Left kidney (tissue), 2 donors: ENCODE data around the gene PSMA8. TPM values are rescaled to one million over a fixed set of nuclear protein-coding genes. Genes with fewer than 3 reads are reported as not detected.
"Not testable (repeated sequence)": the region's sequence is repeated elsewhere in the genome, so short reads cannot be mapped to it uniquely, and the experiment has no call there.

Source experiments
- DNase-seq: peaks from one replicate; pipeline ENCODE4 v3.0.0-alpha.2; 2013
- polyA plus RNA-seq: library from polyadenylated mRNA; unstranded; fragments of 120-200 nt; gene quantifications from one replicate; pipeline ENCODE4 v1.2.1, GENCODE V29; 2013; ENCODE audit not compliant: insufficient read length

PSMA8 gene
- polyA plus RNA-seq, 1 donor = not detected

DNA sequence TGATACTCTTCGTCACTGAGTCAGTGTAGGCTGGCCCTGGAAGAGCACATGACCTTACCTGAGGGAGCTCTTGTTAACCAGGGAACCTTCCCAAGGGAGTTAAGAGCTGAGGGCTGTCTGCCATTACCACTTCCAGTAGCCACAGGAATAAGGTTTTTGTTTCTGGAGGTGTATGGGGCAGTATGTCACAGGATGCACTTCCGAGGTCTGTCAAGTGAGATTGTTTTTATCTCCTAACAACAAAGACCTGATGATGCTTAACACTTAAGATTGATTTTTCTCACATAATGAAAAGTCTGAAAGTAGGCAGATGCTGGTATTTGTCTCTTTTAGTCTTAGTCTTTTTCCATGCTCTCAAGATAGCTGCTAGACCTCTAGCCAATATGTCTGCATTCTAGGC lies 41.8 kb downstream of the PSMA8 start:
- DNase-seq = no peak

DNA sequence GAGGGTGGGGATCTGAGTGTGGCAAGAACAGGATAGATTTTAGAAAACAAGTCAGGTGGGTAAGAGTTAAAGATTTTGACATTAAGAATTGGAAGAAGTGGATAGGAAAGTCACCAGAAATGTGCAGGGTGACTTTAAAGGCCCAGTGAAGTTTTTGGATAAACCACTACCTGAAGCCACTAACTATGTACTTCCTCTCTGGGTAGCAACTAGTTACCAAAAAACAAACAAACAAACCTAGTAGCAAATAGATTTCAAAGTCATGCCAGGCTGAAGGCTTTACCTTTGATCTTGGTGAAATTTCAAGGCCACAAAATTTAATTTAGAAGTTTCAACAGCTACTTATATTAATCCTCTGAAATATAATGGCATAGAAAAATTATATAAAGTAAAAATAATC lies 42.5 kb downstream of the PSMA8 start:
- DNase-seq = no peak

DNA sequence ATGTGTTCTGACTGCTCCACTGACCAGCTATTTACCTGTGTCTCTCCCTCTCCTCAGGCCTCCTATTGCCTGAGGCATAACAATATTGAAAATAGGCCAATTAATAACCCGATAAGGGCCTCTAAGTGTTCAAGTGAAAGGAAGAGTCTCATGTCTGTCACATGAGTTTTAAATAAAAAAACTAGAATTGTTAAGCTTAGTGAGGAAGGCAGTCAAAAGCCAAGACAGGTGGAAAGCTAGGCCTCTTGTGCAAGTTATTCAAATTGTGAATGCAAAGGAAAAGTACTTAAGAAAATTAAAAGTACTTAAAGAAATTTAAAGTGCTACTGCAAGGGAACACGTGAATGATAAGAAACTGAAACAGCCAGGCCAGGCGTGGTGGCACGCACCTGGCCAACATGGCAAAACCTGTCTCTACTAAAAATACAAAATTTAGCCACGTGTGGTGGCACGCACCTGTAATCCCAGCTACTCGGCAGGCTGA lies 47.7 kb downstream of the PSMA8 start:
- DNase-seq = no peak

DNA sequence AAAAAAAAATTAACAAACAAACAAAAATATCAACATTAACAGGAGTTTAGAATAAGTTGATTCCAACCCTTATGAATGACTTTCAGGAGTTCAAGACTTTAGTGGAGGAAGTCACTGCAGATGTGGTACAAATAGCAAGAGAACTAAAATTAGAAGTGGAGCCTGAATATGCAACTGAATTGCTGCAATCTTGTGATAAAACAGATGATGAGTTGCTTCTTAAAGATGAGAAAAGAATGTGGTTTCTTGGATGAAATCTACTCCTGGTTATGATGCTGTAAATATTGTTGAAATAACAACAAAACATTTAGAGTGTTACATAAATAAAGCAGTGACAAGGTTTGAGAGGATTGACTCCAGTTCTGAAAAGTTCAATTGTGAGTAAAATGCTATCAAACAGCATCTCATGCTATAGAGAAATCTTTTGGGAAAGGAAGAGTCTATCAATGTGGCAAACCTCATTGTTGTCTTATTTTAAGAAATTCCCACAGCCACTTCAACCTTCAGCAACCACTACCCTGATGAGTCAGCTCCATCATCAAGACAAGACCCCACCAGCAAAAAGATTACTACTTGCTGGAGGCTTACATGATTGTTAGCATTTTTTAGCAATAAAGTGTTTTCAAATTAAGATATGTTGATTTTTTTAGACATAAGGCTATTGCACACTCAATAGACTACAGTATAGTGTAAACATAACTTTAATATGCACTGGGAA lies 49.9 kb downstream of the PSMA8 start:
- no peak for DNase-seq

DNA sequence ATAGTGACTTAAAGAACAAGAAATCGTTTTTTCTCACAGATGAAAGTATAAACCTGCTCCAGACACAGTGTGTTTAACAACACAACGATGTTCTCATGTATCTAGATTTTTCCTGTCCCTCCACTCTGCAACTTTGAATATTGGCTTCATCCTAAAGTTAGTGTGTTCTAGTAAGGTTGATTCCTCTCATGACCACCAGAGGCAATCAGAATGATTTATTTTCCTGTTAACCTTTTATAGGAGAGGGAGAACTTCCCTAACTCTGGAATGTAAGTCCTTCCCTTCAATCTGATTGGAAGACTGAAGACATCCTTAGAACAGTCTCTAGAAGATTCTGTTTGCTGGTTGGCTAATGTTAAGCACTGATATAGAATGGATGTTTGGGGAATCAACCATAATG lies 51.6 kb downstream of the PSMA8 start:
- DNase-seq = no peak

DNA sequence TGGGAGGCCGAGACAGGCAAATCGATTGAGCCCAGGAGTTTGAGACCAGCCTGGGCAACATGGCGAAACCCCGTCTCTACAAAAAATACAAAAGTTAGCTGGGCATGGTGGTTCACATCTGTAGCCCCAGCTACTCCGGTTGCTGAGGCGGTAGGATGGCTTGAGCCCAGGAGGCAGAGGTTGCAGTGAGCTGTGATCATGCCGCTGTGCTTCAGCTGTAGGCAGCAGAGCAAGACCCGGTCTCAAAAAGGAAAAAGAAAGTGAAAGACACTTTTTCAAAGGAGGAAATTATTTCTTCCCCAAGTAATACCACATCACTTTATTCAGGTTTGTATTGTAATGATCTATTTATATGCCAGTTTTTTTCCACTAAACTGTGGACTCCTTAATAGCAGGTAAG lies 56.8 kb downstream of the PSMA8 start:
- DNase-seq = no peak

DNA sequence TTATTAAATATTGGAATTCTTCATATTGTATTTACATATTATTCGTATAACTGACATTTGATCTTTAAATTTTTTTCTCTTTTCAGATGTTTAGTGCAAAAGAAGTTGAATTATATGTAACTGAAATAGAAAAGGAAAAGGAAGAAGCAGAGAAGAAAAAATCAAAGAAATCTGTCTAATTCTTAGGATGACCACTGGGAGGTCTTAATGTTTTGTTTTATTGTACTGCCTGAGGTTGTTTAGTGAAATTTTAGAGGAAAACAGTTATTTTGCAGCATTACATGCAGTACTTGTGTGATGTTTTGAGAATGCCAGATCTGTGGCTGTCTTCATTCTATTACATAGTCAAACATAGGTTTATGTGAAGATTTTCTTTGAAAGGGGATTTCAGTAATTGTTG lies 58.6 kb downstream of the PSMA8 start:
- DNase-seq = no peak

DNA sequence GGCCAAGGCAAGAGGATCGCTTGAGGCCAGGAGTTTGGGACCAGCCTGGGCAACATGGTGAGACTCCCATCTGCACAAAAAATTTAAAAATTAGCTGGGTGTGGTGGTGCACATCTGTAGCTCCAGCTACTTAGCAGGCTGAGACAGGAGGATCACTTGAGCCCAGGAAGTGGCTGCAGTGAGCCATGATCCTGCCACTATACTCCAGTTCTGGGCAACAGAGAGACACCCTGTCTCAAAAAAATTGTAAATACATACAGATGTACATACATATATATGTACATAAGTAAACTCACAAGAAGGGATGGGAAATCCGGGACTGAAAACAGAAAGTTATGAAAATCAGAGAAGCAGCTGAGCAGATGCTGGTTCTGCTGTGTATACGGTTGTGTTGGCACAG lies 62.9 kb downstream of the PSMA8 start:
- DNase-seq = no peak

DNA sequence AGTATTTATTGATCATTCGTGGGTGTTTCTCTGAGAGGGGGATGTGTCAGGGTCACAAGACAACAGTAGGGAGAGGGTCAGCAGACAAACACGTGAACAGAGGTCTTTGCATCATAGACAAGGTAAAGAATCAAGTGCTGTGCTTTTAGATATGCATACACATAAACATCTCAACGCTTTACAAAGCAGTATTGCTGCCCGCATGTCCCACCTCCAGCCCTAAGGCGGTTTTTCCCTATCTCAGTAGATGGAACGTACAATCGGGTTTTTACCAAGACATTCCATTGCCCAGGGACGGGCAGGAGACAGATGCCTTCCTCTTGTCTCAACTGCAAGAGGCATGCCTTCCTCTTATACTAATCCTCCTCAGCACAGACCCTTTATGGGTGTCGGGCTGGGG lies 68.3 kb downstream of the PSMA8 start:
- DNase-seq = not testable (repeated sequence)

DNA sequence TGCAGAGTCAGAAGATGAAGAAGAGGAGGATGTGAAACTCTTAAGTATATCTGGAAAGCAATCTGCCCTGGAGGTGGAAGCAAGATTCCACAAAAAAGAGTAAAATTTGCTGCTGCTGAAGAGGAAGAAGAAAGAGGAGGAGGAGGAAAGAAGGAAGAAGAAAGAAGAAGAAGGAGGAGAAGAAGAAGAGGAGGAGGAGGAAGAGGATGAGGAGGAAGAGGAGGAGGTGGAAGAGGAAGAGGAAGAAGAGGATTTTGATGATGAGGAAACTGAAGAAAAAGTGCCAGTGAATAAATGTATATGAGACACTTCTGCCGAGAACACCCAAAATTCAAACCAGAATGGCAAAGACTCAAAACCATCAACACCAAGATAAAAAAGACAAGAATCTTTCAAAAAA lies 71.6 kb downstream of the PSMA8 start:
- no peak for DNase-seq

DNA sequence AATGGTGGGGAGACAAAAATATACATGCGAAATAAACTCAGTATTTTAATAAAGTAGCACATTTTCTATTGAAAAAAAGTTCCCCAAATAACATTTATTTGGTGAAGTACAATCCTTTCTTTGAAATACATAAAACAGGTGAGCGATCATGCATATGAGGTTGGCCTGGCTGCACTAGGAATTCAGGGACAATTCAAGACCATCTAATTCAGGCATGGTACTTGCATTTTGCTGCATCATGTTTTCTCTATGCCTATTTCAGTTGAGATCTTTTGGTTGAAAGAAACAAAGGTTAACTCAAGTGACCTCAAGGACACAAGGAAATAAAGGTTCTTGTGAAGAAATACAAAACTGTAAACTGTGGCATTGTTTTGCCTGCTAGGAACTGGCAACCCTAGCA lies 72.8 kb downstream of the PSMA8 start:
- no peak for DNase-seq

DNA sequence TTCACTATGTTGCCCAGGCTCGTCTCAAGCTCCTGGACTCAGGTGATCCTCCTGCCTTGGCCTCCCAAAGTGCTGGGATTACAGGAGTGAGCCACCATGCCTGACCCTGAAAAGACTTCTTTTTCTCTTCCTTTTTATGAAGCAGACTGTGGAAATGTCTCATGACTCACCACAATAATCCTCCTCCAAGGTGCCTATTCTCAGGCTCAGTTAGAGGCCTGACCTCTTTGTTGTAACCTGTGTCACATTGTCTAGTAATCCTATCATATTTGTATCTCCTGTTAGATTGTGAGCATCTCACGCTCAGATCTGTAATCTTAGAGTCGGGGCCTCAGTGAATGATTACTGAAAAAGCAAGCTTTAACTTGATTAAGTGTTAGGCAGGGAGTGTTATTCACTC lies 74.3 kb downstream of the PSMA8 start:
- no peak for DNase-seq

DNA sequence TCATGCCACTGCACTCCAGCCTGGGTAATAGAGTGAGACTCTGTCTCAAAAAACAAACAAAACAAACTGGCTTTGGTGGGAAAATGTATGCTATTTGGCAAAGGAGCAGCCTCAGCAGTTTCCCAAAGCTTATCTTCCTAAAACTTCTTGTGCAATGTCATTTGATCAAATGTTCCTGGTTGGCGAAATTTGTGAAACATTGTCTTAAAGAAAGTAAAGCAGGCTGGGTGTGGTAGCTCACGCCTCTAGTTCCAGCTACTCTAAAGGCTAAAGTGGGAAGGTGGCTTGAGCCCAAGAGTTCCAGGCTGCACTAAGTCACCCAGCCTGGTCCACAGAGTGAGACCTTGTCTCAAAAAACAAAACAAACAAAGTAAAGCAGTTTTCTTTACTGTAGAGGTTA lies 75.3 kb downstream of the PSMA8 start:
- DNase-seq = no peak

DNA sequence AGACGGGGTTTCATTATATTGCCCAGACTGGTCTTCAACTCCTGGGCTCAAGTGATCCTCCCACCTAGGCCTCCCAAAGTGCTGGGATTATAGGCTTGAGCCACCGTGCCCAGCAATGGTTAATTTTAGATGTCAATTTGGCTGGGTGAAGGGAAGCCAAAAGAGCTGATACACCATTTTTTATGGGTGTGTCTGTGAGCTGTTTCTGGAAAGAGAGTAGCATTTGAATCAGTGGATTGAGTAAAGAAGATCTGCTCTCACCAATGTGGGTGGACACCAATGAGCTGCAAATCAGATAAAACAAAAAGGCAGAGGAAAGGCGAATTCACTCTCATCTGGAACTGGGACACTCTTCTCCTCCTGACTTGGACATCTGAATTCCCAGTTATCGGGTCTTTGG lies 76.5 kb downstream of the PSMA8 start:
- no peak for DNase-seq

DNA sequence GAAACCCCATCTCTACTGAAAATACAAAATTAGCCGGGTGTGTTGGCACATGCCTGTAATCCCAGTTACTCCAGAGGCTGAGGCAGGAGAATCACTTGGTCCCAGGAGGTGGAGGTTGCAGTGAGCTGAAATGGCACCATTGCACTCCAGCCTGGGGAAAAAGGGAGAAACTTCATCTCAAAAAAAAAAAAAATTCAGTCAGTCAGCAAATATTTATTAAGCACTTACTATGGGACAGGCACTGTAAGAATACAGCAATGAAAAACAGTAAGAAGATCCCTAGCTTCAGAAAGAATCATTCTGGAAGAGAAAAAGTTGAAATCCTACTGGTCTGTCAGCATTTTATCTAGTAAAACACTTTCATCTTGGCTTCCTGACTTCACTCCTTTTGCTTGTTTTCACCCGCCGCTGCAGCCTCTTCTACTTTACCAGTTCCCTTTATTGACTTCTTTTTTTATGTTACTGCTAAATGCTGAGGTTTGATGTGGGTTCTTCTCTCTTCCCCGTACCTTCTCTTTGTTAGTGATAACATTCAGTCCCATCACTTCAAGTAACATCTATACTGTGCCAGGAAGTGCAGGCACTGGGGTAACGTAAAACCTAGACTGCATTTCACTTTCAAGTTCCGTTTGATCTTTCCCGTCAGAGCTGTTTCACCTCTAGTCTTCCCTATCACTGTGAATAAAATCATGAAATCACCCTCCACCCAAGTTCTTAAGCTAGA lies 81.7 kb downstream of the PSMA8 start:
- DNase-seq = no peak

DNA sequence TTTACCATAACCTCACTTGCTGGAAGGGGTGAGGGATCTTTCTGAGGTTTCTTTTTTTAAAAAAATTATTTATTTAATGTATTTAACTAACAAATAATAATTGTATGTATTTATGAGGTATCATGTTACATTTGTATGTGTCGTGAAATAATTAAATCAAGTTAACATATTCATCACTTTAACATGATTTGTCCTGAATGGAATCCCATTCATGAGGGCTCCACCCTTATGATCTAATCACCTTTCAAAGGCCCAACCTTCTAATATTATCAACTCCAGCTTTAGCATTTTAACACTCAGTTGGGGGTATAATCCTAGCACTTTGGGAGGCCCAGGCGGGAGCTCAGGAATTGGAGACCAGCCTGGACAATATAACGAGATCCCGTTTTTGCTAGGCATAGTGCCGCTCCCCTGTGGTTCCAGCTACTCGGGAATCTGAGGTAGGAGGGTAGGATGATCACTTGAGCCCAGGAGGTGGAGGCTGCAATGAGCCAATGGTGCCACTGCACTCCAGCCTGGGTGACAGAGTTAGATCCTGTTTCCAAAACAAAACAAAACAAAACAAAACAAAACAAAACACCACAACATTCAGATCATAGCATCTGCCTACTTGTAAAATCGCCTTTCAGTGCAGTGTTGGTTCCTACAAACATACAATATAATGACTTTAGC lies 91.5 kb downstream of the PSMA8 start:
- no peak for DNase-seq

DNA sequence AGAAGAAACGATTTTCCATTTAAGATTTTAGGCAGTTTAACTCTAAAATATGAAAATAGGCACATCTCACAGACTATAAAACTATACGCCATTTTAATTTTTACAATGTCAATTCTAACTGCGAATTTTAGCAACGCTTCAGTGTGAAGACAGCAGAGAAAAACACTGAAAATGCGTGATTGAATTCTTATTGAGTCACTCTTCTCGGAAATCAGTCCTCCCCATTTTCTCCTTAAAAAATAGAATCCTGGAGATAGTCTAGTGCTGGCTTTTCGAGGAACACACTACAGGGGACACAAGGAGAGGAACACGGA lies 92.2 kb downstream of the PSMA8 start:
- no peak for DNase-seq

DNA sequence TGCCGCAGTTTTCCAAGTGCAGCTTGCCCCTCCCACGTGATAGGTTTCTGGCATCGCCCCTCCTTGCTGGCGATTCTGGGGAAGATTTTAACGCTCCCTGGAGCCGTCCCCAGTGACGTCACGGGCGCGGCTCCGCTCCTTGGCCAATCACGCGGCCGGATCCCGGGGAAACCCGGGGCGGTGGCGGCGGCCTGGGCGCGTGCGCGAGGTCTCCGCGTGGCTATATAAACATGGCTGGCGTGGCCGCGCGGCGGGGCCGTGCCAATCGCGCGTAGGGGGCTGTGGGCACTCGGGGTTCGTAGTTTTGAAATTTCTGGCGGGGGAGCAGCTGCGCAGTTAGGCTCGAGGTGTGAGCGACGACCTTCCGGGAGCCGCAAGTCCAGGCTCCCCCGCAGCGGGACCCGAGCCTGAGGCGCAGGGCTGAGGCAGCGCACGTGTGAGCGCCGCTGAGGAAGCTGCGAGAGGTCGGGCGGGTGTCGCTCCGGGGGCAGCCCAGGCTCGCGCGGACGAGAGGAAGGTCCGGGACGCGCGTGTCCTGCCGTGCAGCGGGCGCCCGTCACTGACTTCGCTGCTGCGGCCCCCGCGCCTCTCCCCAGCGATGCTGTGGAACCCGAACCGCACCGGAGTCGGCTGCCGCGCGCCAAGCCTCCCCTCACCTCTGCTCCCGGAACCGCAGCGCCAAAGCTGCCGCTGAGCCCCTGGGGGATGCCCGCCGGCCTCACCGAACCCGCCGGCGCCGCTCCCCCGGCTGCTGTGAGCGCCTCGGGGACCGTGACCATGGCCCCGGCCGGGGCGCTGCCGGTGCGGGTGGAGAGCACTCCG lies 92.8 kb downstream of the PSMA8 start, which contains the start of gene TAF4B:
Gene TAF4B (plus strand): TSS at position 217 of the 822 bp plus-strand sequence. CDS start 489 bp downstream, at position 706.
- peak; percentile 92 for DNase-seq

DNA sequence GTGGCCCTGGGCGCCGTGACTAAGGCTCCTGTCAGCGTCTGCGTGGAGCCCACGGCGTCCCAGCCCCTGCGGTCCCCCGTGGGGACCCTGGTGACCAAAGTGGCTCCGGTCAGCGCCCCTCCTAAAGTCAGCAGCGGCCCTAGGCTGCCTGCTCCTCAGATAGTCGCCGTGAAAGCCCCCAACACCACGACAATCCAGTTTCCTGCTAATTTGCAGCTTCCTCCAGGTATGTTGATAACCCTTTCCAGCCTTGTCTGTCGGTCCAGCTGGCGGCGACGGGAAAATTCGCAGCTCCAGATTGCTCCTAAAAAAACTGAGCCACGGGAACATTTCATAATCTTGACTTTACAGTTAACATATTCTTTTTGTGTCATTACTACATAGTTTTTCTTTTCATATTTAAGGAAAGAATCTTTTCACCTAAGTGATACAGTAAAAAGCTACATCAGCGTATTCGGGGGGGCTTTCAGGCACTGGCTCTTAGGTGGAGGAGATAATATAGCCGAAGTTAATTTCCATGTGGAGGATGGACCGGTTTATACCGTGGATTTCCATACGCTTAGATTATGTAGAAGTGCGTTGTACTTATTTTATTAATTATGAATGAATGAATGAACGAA lies 93.5 kb downstream of the PSMA8 start:
- no peak for DNase-seq

DNA sequence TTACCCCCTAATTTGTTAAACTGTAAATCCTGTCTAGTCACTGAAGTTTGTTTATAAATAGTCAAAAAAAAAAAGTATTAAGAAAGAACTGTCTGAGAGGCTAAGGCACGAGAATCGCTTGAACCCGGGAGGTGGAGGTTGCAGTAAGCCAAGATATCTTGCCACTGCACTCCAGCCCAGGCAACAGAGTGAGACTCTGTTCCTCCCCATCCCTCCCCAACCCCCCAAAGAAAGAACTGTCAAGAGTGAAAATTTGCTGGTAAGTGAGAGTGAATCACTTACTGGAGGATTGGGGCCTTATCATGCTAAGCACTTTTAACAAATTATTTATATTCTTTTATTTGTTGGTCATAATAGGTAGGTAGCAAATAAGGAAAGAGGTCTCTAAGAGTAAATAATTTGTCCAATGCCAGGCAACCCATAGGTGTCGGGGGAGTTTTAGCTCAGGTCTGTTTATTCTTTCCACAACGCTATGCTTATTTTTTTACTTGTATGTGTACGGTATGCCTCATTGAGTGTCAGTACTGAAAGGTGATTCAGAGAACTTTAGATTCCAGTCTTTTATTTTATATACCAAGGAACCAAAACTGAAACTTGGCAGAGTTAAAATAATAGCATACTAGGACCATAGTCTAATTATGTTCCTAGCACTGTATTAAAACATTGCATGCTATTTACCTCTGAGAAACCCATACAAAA lies 95.0 kb downstream of the PSMA8 start:
- no peak for DNase-seq

DNA sequence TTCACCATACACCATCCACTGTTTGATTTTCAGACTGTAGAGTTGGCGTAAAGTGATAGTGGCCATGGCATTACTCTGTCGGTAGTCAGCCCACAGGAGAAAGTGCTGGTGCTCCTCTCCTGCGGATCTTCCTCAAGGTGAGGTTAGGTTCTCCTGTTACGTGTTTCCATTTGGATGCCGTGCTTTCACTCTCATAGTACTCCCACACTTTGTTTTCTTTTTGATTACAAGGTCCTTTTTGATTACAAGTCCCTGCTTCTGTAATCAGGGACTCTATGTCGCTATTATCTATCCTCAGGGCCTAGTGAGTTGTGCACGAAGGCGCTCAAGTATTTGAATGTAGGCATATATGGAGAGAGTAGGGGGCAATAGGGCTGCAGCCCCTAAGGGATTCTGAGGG lies 96.8 kb downstream of the PSMA8 start:
- DNase-seq = no peak
